HG03095 (cell line): Measurements from ENCODE around the gene ZNF468.
A peak's percentile ranks its signal among the peaks of the same experiment; 100 is the strongest.
"Not testable (repeated sequence)": the region's sequence is repeated elsewhere in the genome, so short reads cannot be mapped to it uniquely, and the experiment has no call there.

Experiments
- ATAC-seq: cut with Tn5 transposase; IDR thresholded peaks from one replicate; pipeline ENCODE4 v1.9.1; 2021; ENCODE audit warnings: moderate library complexity; ENCODE audit not compliant: unreplicated experiment

ZNF468 gene

DNA sequence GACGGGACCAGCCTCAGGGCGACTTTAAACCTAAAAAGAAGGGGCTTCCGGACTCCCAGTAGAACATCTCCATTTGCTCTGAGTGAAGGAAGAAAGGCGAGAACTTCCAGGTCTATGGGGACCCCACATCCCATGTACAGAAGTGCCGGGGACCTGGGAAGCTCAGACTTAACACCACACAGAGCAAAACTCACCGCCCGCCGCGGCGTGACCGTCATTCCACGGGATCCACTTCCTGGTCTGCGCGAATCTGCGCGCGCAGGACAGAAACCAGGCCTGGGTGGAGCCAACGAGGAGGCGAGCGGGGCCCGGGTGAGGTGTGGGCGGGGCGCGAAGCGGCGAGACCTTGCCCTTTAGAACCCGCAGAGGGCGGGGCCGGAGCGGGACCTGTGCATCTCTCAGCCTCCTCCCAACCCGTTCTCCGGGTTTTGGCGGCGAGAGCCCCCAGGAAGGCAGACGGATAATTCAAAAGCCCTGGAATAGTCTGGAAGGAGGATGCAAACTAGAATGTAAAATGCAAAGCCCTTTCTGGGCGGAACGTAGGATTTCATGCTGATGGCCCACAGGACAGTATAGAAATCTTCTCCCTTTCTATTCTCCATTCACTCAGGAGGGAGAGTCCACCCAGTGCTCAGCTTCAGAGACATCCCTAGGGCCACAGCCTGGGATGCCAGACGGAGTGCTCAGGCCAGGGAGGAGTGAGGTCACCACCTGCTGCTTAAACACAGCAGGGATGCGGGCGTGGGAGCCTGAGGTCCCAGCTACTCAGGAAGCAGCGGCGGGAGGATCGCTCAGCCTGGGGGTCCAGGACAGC, at the start of gene ZNF468:
Gene ZNF468 (minus strand): TSS at position 242 of the 814 bp plus-strand sequence. CDS start 3,347 bp downstream, outside the sequence.
- ATAC-seq, result peak; percentile 94

DNA sequence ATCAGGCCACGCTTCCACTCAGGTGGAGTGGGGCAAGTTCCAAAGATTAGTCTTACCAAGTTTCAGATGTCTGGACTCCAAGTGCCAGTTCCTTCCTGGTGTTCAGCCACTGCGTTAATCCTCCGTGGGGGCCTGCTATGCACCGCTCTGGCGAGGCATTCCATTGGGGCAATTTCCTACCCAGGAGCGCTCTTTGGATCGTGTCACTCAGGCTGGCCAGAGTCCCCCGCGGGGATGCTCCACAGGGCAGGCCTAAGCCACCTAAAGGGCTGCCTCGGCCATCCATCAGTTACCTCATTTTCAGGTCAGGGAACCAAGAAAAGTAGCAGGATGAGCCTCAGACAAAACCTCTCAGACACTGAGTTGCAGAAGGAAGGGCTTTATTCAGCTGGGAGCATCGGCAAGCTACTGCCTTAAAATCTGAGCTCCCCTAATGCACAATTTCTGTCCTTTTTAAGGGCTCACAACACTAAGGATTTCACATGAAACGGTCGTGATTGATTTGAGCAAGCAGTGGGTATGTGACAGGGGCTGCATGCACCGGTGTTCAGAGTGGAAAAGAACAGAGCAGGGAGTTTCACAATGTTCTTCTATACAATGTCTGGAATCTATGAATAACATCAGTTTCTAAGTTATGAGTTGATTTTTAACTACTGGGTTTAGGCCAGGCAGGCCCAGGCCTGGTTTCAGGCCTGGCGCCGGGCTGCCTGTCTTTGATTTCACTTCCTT, 46.8 kb upstream of the ZNF468 start:
- ATAC-seq, result not testable (repeated sequence)

DNA sequence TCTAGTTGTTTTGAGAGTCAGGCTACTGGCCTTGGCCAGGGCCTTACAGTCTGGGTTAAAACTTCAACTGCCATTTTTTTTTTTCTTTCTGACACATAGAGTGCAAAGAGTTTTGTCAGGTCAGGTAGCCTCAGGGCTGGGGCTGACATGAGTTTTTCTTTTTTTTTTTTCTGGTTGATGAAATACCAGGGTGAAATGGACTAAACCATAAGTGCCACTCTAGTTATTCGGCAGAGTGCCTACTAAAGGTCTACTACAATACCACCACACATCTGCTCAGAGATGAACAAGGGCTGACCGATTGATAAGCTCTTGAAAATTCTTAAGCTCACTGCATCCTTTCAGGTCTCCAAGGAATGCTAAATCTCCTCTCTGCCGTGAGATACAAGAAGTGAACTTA, 44.4 kb upstream of the ZNF468 start:
- ATAC-seq, result no peak

DNA sequence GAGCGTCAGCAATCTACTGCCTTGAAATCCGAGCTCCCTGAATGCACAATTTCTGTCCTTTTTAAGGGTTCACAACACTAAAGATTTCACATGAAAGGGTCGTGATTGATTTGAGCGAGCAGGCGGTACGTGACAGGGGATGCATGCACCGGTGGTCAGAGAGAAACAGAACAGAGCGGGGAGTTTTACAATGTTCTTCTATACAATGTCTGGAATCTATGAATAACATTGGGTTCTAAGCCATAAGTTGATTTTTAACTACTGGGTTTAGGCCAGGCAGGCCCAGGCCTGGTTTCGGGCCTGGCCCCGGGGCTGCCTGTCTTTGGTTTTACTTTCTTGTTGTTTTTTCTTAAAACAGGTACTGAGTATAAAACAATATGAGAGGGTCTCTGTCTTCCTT, 41.2 kb upstream of the ZNF468 start:
- not testable (repeated sequence) for ATAC-seq

DNA sequence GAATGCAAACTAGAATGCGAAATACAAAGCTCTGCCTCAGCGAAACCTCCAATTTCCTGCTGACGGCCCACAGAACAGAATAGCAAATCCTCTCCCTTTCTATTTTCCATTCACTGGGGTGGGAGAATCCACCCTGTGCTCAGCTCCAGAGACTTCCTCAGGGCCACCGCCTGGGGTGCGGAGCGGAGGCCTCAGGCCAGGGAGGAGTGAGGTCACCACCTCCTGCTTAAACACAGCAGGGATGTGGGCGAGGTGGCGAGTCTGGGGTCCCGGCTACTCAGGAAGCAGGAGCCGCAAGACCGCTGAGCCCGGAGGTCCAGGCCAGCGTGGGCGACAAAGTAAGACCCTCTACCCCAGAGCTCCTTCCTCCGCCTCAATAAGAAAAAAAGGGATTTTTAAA, 40.7 kb upstream of the ZNF468 start:
- ATAC-seq, result no peak

DNA sequence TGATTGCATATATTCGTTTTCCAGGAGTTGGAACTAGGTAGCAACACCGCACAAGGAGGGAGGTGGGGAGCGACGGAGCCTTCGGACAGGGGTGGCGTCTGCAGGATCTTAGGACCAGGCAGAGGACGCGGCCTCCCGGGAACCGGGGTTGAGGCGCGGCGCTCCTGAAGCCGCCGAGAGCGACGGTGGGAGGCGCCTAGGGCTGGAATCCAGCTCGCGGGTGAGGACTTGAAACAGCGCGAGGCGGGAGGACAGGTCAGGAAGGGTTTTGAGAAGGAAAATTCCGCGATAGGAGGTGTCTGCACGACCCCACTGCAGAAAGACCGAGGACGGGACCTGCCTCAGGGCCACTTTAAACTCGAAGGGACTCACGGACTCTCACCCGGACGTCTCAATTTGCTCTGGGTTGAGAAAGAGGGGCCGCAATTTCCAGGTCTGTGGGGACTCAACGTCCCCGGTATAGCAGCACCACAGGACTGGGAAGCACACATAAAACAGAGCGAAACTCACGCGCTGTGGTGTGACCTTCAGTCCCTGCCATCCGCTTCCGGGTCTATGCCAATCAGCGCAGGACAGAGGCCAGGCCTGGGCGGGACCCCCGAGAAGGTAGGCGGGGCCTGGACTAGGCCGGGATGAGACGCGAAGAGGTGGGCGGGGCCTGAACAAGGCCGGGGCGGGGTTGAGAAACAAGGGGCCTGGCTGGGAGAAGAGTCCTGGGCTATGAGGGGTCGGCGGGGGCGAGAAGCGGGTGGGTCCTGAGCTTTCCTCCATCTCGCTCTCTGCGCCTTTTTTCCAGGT, 39.9 kb upstream of the ZNF468 start, which contains the start of gene ZNF320:
Gene ZNF320 (minus strand): TSS at position 498 of the 798 bp plus-strand sequence. CDS start 7,380 bp downstream, outside the sequence.
- peak; percentile 91 for ATAC-seq

DNA sequence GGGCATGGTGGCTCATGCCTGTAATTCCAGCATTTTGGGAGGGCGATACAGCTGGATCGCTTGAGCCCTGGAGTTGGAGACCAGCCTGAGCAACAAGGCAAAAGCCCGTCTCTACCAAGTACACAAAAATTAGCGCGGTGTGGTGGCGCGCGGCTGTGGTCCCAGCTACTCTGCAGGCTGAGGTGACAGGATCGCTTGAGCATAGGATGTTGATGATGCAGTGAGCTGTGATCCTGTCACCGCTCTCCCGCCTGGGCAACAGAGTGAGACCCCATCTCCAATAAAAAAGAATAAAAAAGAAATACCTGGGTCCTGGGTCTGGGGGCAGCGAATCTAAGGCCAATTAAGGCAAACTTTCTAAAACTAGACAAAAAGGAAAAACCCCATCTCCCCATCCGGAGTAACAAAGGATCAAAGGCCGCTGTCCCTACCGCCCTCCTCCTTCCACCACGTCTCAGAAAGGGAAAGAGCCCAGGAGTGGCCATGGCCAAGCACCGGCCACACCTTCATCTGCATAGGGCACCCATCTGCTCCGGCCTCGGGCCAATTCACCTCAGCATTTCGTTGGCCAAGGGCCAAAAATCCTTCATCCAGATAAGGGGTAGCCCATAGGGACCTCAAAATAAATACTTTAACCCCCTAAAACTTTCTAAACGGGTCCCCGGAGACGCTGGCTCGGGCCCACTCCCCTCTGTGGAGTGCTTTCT, 39.2 kb upstream of the ZNF468 start:
- ATAC-seq, result no peak

DNA sequence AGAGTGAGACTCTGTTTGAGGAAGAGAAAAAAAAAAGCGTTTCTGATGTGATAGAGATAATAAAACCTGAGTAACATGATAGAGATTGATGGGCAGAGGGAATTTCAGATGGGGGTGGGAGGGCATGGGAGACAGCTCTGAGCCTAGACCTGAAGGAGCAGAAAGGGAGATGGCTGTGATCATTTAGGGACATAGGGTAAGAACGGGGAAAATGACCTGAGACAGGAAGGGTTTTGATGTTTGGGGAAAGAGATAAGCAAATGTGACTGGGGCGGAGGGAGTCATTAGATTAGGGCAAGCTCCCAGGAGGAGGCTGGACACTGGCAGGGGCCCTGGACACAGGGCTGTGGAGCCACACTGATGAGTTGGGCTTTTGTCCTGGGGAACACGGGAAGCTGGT, 33.9 kb upstream of the ZNF468 start:
- ATAC-seq, result no peak

DNA sequence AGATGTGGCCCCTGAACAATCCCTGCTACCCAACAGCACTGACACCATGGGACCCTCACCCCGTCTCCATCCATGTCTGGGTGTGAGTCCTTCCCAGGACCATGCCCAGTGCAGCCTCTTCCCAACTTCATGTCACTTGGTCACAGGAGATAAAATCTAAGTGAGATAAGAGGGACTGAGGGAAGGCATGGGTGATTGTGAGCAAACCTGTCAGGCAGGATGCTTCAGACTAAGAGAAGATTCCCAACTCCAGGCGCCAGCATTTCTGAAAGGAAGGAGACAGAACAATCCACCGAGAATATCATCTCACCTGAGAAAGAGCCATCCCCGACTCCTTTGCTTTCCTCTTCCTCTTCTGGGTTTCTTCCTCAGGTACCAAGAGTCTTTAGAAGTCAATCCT, 32.5 kb upstream of the ZNF468 start:
- ATAC-seq, result no peak

DNA sequence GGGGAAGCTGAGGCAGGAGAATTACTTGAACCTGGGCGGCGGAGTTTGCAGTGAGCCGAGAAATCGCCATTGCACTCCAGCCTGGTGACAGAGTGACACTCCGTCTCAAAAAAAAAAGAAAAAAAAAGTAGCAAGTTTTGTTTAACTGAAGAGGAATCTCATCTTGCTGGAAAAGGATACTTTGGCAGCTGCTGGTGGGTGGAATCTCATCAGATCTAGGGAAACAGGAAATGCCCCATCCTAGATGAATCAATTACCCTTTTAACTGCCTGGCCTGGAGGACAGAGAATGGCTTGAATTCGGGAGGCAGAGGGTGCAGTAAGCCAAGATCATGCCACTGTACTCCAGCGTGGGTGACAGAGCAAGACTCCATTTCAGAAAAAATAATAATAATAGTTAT, 31.7 kb upstream of the ZNF468 start:
- no peak for ATAC-seq

DNA sequence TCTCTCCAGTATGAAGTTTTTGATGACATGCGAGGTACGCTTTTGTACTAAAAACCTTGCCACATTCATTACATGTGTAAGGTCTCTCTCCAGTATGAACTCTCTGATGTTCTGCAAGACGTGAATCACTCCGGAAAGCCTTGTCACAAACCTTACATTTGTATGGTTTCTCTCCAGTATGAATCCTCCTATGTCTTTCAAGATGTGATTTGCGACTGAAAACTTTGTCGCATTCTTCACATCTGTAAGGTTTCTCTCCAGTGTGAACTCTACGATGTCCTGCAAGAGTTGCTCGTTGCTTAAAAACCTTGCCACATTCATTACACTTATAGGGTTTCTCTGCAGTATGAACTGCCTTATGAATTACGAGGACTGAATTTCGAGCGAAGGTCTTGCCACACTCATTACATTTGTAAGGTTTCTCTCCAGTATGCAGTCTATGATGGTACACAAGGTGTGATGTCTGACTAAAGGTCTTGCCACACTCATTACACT, 23.5 kb upstream of the ZNF468 start:
- no peak for ATAC-seq

DNA sequence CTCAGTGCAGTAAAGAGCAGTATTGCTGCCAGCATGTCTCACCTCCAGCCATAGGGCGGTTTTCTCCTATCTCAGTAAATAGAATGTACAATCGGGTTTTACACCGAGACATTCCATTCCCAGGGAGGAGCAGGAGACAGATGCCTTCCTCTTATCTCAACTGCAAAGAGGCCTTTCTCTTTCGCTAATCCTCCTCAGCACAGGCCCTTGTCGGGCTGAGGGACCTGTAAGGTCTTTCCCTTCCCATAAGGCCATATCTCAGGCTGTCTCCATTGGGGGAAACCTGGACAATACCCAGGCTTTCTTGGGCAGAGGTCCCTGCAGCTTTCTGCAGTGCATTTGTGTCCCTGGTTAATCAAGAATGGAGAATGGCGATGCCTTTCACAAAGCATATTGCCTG, 15.6 kb upstream of the ZNF468 start:
- ATAC-seq, result not testable (repeated sequence)

DNA sequence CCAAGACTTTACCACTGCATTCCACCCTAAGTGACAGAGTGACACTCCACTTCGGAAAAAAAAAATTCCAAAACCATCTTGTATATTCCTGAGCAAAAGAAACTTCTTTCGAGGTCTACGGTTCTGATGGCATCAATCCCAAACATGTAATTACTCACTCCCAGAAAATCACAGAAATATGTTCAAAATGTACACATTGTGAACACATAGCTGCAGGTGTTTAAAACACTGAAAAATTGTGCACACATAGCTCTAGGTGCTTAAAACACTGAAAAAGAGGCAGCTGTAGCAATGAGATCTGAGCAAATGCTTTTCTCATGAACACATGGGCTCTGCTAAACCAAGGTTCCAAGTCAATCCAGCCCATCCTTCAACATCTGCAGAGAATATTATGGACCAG, 14.0 kb upstream of the ZNF468 start:
- ATAC-seq, result no peak

DNA sequence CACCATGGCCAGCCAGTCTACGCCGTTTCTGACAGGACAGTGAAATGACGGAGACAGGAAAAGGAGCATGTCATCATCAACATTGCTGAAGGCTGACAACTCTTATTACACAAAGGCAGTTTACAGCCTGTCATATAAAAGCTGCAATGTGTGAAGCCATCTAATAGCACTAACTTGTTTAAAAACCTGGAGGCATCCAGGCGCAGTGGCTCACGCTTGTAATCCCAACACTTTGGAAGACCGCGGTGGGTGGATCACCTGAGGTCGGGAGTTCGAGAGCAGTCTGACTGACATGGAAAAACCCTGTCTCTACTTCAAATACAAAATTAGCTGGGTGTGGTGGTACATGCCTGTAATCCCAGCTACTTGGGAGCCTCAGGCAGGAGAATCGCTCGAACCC, 10.6 kb upstream of the ZNF468 start:
- ATAC-seq, result not testable (repeated sequence)

DNA sequence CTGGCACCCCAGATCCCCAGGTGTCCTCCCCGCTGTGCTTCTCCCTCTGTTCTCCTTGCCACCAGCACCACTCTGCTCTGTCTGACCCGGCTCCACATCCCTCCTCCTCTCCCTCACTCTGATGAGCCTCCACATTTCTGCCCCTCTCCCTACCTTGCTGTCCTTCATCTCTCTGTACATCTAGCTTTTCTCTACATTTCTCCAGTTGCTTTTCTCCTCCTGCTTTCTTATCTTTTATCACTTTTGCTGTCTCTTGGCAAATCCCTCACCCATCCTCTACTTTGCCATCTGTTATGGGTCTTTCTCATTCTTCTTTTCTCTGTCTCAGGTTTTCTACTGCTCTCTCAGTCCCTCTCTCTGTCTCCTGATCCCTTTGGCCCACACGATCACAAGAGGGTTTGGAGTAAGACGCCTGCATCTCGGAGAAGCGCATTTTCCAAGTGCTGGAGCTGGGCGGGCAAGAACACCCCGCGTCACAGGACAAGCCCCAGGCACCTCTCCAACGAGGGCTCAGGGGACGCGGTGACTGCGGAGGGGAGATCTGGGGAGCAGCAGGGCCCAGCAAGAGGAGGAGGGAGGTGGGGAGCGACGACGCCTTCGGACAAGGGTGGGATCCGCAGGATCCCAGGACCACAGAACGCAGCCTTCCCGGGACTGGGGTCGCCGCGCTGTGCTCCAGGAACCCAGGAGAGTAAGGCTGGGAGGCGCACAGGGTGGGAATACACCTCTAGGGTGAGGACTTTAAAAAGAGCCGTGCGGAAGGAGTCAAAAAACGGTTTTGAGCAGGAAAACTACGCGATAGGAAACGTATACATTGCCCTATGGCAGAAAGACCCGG, 660 bp downstream of the ZNF468 start:
- peak; percentile 13 for ATAC-seq

DNA sequence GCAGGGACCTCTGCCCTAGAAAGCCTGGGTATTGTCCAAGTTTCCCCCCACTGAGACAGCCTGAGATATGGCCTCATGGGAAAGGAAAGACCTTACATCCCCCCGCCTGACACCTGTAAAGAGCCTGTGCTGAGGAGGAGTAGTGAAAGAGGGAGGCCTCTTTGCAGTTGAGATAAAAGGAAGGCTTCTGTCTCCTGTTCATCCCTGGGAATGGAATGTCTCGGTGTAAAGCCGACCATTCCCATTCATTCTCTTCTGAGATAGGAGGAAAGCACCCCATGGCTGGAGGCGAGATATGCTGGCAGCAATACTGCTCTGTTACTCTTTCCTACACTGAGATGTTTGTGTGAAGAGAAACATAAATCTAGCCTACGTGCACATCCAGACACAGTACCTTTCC, 10.1 kb downstream of the ZNF468 start:
- ATAC-seq, result not testable (repeated sequence)

DNA sequence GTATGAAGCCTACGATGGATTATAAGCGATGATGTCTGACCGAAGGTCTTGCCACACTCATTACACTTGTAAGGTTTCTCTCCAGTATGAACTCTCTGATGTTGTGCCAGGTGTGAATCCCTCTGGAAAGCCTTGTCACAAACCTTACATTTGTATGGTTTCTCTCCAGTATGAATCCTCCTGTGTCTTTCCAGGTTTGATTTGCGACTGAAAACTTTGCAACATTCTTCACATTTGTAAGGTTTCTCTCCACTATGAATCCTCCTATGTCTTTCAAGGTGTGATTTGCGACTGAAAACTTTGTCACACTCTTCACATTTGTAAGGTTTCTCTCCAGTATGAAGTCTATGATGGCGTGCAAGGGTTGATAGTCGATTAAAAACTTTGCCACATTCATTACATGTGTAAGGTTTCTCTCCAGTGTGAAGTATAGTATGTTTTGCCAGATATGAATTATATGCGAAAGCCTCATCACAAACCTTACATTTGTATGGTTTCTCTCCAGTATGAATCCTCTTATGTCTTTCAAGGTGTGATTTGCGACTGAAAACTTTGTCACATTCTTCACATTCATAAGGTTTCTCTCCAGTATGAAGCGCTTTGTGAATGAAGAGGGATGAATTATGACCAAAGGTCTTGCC, 16.5 kb downstream of the ZNF468 start:
- ATAC-seq, result not testable (repeated sequence)

DNA sequence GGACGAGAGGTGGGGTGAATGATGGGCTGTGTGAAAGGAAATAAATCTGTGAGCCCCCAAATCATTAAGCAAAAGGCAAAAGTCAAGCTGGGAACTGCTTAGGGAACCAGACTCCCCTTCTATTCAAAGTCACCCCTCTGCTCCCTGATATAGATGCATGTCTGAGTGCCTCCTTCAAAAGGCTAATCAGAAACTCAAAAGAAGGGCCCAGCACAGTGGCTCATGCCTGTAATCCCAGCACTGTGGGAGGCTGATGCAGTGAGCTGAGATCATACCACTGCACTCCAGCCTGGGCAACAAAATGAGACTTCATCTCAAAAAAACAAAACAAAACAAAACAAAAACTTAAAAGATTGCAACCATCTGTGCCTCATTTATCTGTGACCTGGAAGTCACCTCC, 23.1 kb downstream of the ZNF468 start:
- ATAC-seq, result not testable (repeated sequence)

DNA sequence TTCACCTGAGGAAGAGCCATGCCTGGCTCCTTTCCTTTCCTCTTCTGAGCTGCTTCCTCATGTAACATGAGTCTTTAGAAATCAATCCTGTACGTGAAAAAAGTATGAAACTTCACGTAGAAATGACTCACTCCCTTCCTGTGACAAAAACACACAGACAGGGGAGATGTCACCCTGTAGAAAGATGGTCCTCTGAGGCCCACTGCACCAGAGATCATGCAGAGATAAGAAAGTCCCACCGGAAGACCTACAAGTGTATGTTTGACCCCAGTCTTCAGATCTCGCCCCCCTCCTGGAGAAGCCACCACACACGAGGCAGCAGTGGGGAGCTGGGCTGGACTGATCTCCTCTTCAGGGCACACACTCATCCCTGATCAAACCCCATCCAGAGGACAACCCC, 23.9 kb downstream of the ZNF468 start:
- ATAC-seq, result not testable (repeated sequence)
